Measurements from ENCODE around the gene PLEKHG4. TPM values are rescaled to one million over a fixed set of nuclear protein-coding genes. Genes with fewer than 3 reads are reported as not detected.

Gene PLEKHG4
- polyA plus RNA-seq, 1 donor from 2014 or later: 0.28 TPM

DNA sequence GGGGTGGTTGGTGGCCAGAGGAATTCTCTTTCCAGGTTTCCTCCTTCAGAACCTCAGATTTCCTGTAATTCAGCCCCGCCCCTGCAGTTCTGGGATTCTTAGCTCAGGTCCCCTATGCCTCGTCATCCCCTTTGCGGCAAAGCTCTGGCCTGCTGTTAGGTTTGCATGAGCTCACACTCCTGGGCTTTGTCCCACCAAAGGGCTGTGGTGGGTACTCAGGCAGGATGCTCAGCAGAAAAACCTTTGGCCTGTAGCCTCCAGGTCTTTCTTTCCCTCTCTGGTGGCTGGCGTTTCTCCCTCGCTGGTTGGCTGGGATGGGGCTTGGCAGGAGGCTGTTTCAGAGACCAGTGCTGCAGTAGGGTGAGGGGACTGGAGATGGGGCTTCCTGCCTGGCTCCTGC, 9.6 kb upstream of the PLEKHG4 start:
- TF ChIP-seq CTCF (IDR thresholded peaks at IDR 0.05; ENCODE audit: poor library complexity, severe bottlenecking) (no peak), POLR2AphosphoS5 (IDR thresholded peaks at IDR 0.05) (no peak), SMC3 (conservative IDR thresholded peaks at IDR 0.05; ENCODE audit: poor library complexity) (no peak), TAF1 (IDR thresholded peaks at IDR 0.05; ENCODE audit: low read depth) (no peak), RAD21 (conservative IDR thresholded peaks at IDR 0.05) (no peak), EP300 (conservative IDR thresholded peaks at IDR 0.05; ENCODE audit: poor library complexity, severe bottlenecking) (no peak)
- no peaks in the 10 kb centered on the region for H3K9me3 ChIP-seq (ENCODE audit: low read length)
- no peaks in the 10 kb centered on the region for H3F3A ChIP-seq (ENCODE audit: insufficient read depth, low read length, poor library complexity, severe bottlenecking)
- no peak overlapping the region for H3K27ac ChIP-seq (ENCODE audit: low read length)
- H3K27me3 ChIP-seq (ENCODE audit: insufficient read depth, low read depth, low read length): no peaks in the 10 kb centered on the region
- no peak overlapping the region for H3K9ac ChIP-seq (ENCODE audit: low read length)
- H2AFZ ChIP-seq (ENCODE audit: low read depth, low read length): no peak overlapping the region
- H3K4me2 ChIP-seq (ENCODE audit: low read length): no peak overlapping the region
- no peaks in the 10 kb centered on the region for H4K20me1 ChIP-seq (ENCODE audit: insufficient read depth)
- no peaks in the 10 kb centered on the region for H3K79me2 ChIP-seq (replicated peaks; ENCODE audit: insufficient read depth, low read length)
- no peaks in the 10 kb centered on the region for H3K9me2 ChIP-seq (ENCODE audit: insufficient read depth, low read length)
- H3K4me3 ChIP-seq (ENCODE audit: low read length): no peak overlapping the region
- no peaks in the 10 kb centered on the region for H3K36me3 ChIP-seq (ENCODE audit: insufficient read depth, low read length)

GRCh38 chr16:67270931-67271338, 8.4 kb upstream of the PLEKHG4 start:
- H3K4me3 ChIP-seq (ENCODE audit: low read length): no peak overlapping the region
- H3K27me3 ChIP-seq (ENCODE audit: insufficient read depth, low read depth, low read length): no peaks in the 10 kb centered on the region
- no peaks in the 10 kb centered on the region for H3K36me3 ChIP-seq (ENCODE audit: insufficient read depth, low read length)
- no peaks in the 10 kb centered on the region for H3K9me2 ChIP-seq (ENCODE audit: insufficient read depth, low read length)
- no peak overlapping the region for H2AFZ ChIP-seq (ENCODE audit: low read depth, low read length)
- TF ChIP-seq SMC3 (conservative IDR thresholded peaks at IDR 0.05; ENCODE audit: poor library complexity) (no peak), MXI1 (conservative IDR thresholded peaks at IDR 0.05; ENCODE audit: poor library complexity, severe bottlenecking) (no peak), POLR2AphosphoS5 (IDR thresholded peaks at IDR 0.05) (no peak), RAD21 (conservative IDR thresholded peaks at IDR 0.05) (no peak), EP300 (conservative IDR thresholded peaks at IDR 0.05; ENCODE audit: poor library complexity, severe bottlenecking) (no peak), TAF1 (IDR thresholded peaks at IDR 0.05; ENCODE audit: low read depth) (no peak), EZH2 (IDR thresholded peaks at IDR 0.05; ENCODE audit: borderline replicate concordance, insufficient read depth, low read length, poor library complexity, severe bottlenecking) (no peak), CTCF (IDR thresholded peaks at IDR 0.05; ENCODE audit: poor library complexity, severe bottlenecking) (no peak)
- TF ChIP-seq, protein P1, sequence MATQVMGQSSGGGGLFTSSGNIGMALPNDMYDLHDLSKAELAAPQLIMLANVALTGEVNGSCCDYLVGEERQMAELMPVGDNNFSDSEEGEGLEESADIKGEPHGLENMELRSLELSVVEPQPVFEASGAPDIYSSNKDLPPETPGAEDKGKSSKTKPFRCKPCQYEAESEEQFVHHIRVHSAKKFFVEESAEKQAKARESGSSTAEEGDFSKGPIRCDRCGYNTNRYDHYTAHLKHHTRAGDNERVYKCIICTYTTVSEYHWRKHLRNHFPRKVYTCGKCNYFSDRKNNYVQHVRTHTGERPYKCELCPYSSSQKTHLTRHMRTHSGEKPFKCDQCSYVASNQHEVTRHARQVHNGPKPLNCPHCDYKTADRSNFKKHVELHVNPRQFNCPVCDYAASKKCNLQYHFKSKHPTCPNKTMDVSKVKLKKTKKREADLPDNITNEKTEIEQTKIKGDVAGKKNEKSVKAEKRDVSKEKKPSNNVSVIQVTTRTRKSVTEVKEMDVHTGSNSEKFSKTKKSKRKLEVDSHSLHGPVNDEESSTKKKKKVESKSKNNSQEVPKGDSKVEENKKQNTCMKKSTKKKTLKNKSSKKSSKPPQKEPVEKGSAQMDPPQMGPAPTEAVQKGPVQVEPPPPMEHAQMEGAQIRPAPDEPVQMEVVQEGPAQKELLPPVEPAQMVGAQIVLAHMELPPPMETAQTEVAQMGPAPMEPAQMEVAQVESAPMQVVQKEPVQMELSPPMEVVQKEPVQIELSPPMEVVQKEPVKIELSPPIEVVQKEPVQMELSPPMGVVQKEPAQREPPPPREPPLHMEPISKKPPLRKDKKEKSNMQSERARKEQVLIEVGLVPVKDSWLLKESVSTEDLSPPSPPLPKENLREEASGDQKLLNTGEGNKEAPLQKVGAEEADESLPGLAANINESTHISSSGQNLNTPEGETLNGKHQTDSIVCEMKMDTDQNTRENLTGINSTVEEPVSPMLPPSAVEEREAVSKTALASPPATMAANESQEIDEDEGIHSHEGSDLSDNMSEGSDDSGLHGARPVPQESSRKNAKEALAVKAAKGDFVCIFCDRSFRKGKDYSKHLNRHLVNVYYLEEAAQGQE (IDR thresholded peaks at IDR 0.05; ENCODE audit: borderline replicate concordance): no peak
- H3F3A ChIP-seq (ENCODE audit: insufficient read depth, low read length, poor library complexity, severe bottlenecking): no peaks in the 10 kb centered on the region
- no peaks in the 10 kb centered on the region for H3K79me2 ChIP-seq (replicated peaks; ENCODE audit: insufficient read depth, low read length)
- H3K9ac ChIP-seq (ENCODE audit: low read length): no peak overlapping the region
- H3K9me3 ChIP-seq (ENCODE audit: low read length): no peaks in the 10 kb centered on the region
- no peak overlapping the region for H3K27ac ChIP-seq (ENCODE audit: low read length)
- no peak overlapping the region for H3K4me2 ChIP-seq (ENCODE audit: low read length)
- no peaks in the 10 kb centered on the region for H4K20me1 ChIP-seq (ENCODE audit: insufficient read depth)
